Skin of body (tissue), 2 donors: ENCODE measurements around the gene SLC12A7. TPM values are rescaled to one million over a fixed set of nuclear protein-coding genes. Genes with fewer than 3 reads are reported as not detected.
A peak's percentile ranks its signal among the peaks of the same experiment; 100 is the strongest.

Source experiments
- DNase-seq: peaks from one replicate; lab custom pipeline; 2025; lab: John Stamatoyannopoulos, UW
- total RNA-seq: library from RNA; depleted of rRNA; stranded (reverse); fragments of >200 nt; gene quantifications from one replicate; pipeline ENCODE4 v1.2.3, GENCODE V29; 2014

The SLC12A7 gene
- total RNA-seq, 1 donor from 2014 or later = 13.7 TPM

DNA sequence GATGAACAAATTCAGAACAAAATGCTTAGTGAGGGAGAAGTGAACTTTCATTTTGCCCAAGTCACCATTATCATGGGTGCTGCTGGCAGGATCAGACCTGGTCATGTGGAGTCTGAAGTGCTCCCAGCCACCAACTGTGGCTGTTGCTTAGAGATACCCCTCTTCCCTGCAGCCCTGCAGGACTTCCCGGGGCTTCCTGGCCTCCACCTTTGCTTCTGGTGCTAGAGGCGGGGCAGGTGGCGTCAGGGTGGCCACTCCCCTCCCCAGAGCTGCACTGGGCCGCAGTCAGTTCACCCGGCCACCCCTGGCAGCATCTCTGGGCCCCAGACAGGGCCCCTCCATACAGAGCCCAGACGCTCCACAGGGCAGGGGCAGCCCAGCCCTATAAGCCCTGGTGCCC lies 30.0 kb upstream of the SLC12A7 start:
- no peak for DNase-seq

DNA sequence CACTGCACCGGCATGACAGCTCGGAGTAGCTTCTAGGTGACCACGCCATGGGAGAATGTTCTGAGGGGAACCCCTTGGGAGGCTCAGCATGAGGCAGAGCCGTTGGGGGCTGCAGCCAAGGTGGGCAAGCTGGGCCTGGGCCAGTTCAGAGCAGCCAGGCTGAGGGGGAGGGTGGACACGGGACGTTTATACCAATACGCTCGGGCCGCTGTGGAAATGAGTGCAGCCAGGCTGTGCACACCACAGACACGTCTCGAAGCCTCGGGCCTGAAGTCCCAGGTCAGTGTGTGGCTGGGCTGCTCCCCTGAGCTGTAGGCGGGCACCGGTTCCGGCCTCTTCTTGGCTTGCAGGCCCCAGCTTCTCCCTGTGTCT lies 28.9 kb upstream of the SLC12A7 start:
- DNase-seq = no peak

DNA sequence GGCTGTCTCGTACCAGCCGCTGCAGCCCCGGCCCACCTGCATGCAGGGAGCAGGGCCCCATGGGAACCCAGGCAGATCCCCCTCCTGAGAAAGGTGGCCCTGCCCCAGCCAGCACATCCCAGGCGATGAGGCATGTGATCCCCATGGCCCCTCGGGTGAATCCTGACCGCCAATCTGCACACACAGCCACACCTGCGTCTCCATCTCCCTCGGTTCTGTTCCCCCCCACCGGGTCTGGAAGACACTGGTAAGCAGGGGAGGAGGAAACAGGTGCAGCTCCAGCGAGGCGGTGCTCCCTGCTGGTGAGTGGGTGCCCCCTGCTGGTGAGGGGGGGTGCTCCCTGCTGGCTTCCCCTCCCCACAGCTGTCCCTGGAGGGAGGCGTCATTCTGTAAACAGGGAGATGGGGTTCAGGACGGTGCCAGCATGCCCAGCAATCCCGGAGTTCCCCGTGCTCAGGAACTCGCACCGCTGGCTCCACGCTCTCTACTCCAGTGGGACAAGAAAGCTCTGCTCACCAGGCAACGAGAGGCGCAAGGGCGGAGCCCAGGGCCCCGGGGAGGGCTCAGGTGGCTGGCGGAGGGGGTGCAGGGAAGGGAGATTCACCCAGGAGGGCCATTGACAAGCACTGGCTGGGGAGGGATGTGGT lies 28.4 kb upstream of the SLC12A7 start:
- peak; percentile 24 for DNase-seq

DNA sequence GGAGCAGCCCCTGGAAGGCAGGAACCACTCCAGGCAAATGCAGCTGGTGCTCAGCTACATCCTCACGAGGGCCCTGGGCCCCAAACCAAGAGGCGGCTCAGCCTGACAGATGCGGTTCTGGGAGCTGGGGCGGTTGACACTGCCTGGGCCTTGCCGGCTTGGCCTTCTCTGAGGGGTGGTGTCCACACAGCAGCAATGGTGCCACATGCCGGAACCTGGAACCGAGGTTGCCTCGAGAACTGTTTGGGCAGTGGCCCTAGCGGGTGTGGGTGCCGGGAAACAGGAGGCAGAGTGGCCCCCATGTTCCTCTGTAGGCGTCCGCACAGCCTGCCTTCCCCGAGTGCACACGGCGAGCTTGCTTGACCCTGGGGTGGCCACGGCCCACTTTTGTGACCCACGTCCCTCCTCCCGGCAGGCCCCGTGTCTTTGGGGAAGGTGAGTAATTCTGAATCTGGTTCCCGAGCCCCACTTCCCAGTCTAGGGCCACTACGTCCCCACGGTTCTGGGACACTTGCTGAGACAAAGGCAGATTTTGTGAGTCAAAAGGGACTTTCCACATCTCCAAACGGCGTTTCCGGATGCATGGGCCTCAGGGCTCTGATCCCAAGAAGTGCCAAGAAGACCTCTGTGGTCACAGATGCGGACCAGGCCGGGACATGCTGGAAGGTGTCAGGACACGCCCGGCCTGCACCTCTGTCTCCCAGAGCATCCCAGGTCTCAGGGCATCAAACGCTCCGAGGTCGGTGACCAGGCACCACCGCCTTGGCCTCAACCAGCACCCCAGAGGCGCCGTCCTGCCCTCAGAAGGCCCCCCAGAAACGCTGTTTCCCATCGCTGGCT lies 27.7 kb upstream of the SLC12A7 start:
- DNase-seq = no peak

DNA sequence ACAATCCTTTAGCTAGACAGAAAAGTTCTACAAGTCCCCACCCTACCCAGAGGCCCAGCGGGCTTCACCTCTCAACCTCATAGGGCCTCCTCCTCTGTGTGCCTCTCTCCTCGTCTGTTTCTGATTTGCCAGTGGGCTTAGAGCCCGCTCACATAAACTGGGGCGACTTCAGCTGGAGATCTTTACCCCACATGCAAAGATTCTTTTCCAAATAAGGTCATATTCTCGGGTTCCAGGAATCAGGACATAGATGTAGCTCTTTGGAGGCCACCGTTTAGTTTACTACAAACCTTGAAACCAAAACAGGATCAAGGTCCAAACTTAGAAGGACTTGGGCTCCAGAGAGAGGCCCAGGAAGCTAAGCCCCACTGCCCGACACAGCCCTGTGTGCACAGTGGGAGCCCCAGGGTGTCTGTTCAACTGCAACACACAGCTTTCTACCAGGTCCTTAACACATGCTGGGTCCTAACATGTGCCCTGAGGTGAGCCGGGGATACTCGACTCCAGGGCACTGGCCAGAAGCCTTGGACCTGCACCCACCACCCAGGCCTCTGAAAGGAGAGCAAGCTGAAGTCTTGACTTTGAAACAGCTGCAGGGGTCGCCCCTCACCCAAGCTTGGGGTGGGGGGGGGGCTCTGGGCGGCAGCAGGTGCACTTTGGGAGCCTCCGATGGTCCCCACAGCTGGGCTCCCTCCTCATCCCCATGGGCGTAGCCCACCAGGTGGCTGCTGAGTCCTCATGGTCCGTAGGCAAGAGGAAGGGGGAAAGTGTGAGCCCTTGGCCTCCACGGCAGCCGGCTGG lies 26.8 kb upstream of the SLC12A7 start:
- peak; percentile 60 for DNase-seq

DNA sequence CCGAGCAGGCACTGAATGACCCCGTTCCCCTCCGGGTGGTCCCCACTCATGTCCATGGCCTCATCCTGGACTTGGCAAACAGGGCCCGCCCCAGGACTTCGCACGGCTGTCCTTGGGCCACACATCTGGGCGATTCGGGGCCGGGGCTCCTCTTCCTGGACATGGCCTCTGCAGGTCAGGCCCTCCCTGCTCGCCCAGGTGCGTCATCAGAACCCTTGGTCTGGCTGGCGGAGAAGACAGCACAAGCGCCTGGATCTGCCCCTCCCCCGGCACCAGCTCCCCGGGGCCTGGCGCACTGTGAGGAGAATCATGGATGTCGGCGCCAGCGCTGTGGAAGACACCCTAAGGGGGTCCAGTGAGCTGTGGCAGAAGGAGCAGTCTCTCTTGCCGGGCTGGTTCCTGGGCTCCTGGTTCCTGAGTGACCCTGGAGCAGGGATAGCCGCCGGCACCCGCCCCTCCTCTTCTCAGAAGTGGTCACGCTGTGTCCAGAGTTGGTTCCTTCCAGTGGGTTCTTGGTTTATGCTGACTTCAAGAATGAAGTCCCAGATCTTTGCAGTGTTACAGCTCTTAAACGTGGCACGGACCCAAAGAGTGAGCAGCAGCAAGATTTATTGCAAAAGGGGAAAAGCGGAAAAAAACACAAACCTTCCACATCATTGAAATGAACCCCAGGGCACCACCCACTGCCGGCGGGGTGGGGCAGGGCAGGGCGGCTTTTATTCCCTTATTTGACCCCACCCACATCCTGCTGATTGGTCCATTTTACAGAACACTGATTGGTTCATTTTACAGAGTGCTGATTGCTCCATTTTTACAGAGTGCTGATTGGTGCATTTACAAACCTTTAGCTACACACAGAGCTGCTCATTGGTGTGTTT lies 25.9 kb upstream of the SLC12A7 start:
- DNase-seq = no peak

- no peak for DNase-seq
Observed at GRCh38 chr5:1136814-1137213, 25.0 kb upstream of the SLC12A7 start.

GRCh38 chr5:1135696-1136525 lies 24.0 kb upstream of the SLC12A7 start:
- no peak for DNase-seq

GRCh38 chr5:1134478-1134877 lies 22.6 kb upstream of the SLC12A7 start:
- no peak for DNase-seq

GRCh38 chr5:1133510-1134201 lies 21.8 kb upstream of the SLC12A7 start:
- DNase-seq = peak; percentile 27

DNA sequence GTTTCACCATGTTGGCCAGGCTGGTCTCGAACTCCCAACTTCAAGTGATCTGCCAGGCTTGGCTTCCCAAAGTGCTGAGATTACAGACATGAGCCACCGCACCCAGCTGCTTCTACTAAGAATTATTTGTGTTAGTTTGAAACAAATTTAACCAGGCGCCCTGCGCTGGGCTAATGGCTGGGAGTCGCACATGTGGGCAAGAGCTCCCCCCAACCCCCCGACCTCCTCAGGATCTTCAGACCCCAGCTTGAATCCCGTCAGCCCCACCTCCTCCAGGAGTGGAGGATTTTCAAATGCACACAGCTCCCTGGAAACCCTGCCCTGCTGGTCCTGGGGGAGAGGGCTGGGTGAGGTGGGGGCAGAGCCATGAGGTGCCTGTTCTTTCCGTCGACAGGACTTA lies 21.2 kb upstream of the SLC12A7 start:
- no peak for DNase-seq

DNA sequence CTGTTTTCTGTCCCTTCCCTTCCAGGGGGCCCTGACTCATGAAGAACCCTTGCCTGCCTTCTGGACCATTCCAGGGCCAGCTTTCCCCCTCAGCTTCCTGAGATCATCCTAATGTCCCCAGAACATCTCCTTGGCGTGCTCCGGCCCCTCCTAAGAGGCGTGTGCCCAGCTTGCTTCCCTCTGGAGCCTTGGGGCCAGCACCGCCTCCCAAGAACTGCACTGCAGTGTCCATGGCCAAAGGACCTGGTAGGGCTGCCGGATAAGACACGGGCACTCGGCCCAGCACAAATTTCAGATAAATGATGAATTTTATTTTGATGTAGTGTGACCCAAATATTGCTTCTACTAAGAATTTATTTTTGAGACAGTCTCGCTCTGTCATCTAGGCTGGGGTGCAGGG lies 20.7 kb upstream of the SLC12A7 start:
- DNase-seq = no peak

DNA sequence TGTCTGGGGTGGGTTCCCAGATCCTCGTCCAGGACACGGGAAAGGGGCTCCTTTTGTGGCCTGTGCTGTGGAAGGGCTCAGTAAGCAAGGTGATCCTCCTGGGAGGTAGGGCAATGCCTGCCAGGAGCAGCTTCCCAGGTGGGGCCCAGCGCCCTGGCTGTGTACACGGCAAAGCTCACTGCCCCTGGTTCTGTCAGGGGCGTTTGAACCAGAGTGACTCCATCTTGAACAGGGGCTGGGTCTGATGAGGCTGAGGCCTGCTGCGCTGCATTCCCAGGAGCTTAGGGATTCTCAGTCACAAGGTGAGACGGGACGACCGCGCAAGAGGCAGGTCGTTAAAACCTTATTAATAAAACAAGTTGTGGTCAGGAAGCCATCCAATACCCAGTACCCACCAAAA lies 19.9 kb upstream of the SLC12A7 start:
- DNase-seq = no peak

- no peak for DNase-seq
Observed at GRCh38 chr5:1131191-1131621, 19.3 kb upstream of the SLC12A7 start.

DNA sequence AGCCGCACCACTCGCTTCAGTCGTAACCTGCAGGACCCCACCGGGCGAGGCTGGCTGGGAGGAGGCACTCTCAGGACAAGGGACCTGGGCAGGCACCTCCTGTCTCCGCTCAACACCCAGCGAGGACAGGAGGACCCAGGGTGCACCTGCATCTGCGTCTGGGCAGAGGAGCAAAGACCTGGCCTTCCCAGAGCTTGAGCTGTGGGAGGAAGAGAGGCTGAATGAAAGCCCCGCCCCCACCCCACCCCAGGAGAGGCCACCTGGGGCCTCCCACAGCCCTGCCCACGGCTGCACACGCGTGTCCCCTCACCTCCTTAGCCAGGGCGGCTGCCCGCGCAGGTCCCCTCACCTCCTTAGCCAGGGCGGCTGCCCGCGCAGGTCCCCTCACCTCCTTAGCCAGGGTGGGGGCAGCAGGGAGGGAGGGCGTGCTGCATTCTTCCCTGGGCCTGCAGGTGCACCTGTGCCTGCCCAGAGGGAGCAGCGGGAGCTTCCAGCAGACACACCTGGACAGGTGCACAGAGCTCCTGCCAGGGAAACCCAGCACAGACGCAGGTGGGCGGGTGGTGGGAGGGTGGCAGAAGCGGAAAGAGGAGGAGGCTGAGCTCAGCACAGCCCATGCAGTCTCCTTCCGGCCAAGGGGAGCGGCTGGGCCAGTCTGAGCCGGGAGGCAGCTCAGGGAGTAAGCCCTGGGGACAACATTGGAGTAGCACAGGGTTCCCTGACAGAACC lies 18.5 kb upstream of the SLC12A7 start:
- DNase-seq = no peak

DNA sequence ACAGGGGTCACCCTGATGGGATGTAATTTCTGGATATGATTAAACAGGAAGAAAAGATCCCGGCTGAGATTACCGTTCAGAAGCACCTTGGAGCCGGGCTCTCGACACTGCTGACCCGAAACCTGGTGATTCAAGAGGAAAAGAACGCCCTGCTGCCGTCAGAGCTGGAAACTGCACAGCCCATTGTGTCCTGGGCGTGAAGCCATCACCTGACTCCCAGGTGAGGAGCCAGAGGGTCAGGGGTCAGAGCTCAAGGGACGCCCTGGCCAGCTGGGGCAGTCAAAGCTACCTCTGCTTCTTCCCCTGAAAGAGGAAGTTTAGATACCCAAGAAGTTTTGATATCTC lies 17.8 kb upstream of the SLC12A7 start:
- no peak for DNase-seq

DNA sequence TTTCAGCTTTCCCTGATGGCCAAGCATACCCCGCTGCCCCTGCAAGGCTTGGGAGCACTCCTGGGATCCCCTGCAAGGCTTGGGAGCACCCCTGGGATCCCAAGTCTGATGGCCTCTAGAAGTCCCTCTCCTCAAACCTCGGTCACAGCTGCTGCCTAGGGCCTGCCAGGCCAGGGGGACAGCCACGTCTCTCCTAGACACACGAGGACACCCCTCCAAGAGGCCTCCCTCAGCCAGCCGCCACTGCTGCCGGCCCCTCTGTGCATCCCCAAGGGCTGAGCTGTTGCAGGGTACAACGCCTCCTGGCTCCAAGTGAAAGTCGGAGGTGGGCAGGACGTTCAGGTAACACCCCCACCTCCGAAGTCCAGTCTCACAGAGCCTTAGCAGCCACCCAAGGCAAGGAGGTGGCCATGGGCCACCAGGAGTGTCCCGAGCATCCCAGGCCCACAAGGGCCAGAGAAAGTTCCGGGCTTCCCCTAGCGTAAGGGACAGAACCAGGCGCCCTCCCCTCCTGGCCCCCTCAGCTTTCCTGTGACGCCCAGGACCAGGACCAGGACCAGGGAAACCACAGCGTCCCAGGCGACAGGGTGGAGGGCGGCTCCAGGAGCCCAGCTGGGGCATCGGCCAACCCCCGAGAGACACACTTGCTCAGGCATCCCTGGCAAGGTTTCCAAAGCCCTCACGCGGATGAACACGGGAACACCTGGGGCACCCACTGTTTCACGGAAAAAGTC lies 17.3 kb upstream of the SLC12A7 start:
- no peak for DNase-seq
